ENCODE data around the gene OTOS.

Gene OTOS

DNA sequence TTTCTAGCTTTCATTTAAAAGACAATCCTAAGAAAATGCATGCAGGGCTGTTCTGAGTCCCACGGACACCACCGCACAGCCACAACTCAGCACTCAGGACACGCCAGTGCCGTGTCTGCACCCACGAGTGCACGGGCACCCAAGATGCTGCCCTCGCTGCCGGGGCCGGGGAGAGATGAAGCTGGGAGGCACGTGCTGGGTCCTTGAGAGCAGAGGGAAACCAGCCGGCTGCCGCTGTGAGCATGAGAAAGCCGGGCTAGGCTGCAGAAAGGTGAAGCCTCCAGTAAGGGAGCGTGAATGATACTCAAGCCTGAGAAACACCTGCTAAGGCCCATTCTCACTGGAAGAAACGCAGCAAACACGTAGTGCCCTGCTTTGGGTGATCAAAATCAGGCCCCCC lies 9.2 kb downstream of the OTOS start:
- DNase-seq (ENCODE audit: insufficient read length, low spot score) (no peak), FAIRE-seq (no peak)
- no peak for TF ChIP-seq POLR2A (IDR thresholded peaks at IDR 0.05; ENCODE audit: low read depth, low read length)

- TF ChIP-seq POLR2A (IDR thresholded peaks at IDR 0.05; ENCODE audit: low read depth, low read length) = no peak
- no peak for DNase-seq (ENCODE audit: insufficient read length, low spot score)
- FAIRE-seq = no peak
These were observed 9.9 kb downstream of the OTOS start for GRCh38 chr2:240130393-240131195.

DNA sequence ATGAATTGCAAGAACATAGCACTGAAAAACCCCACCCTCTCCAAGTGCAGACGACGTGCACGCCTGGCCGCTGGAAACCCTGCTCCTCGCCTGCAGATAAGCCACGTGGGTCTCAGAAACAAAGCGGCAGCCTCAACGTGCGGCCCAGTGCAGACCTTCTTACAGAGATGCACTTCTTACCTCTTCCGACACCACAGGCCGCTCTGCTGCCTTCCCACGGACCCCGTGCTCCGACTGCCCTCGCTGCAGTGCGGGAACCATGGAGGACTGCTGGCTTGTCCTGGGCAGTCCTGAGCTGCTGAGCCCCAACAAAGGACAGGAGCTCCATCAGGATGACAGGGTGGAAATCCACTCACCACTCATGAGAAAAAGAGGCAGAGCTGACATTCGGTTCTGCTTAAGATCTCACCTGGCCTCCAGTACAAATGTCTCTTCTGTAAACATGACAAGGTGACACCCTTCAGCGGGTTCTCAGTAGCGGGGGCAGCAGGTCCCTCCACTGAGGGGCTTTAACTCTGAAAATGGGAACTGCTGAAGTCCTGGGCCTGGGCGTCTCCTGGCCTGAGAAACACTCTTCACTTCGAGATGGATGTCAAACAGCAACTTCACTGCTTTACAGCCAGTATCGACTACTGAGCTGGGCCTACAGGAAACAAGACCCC lies 10.6 kb downstream of the OTOS start:
- no peak for TF ChIP-seq POLR2A (IDR thresholded peaks at IDR 0.05; ENCODE audit: low read depth, low read length)
- DNase-seq (ENCODE audit: insufficient read length, low spot score) = no peak
- FAIRE-seq = no peak

- FAIRE-seq (no peak), DNase-seq (ENCODE audit: insufficient read length, low spot score) (no peak)
- TF ChIP-seq POLR2A (IDR thresholded peaks at IDR 0.05; ENCODE audit: low read depth, low read length) = no peak
These were observed 11.1 kb downstream of the OTOS start for GRCh38 chr2:240129311-240129710.

GRCh38 chr2:240128608-240129145 lies 11.8 kb downstream of the OTOS start:
- no peak for FAIRE-seq

DNA sequence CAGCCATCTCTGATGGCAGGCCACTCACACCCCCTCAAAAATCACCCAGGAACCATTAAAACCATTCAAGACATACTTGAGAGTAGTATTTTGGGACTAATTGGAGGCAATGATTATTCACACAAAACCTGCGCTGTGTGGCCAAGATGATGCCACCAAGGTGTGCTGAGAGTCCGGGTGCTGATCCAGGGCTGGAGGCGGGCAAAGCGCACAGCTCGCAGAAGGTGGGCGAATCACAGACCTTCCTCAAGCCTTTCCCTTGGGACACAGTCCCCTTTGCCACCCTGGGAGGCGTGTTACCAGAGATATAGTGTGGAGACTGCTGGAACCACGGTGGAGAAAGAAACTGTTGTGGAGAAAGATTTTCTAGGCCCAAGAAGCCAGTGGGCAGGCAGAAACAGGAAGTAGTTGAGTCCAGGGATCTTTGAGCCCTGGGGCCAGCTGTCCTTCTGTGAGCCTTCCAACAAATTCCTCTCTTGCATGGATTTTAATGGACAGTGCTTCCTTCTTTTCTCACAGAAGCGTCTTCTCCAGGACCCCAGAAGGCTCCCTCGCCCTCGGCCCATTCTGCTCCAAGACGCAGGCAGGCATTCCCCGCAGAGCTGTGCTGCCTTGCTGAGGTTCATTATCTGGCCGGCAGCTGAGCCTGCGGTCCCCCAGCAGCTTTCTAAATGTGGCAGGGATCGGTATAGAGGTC lies 12.4 kb downstream of the OTOS start:
- no peak for FAIRE-seq
- DNase-seq (ENCODE audit: insufficient read length, low spot score) = no peak
- TF ChIP-seq POLR2A (IDR thresholded peaks at IDR 0.05; ENCODE audit: low read depth, low read length) = no peak

More at GRCh38 chr2:240128608-240129145, 11.8 kb downstream of the OTOS start:
- TF ChIP-seq POLR2A (IDR thresholded peaks at IDR 0.05; ENCODE audit: low read depth, low read length) = no peak
- DNase-seq (ENCODE audit: insufficient read length, low spot score) = no peak

- TF ChIP-seq POLR2A (IDR thresholded peaks at IDR 0.05; ENCODE audit: low read depth, low read length) = no peak
These were observed 13.2 kb downstream of the OTOS start for GRCh38 chr2:240127191-240127750.

GRCh38 chr2:240126731-240127130 lies 13.7 kb downstream of the OTOS start:
- no peak for TF ChIP-seq POLR2A (IDR thresholded peaks at IDR 0.05; ENCODE audit: low read depth, low read length)
- DNase-seq (ENCODE audit: insufficient read length, low spot score) = no peak
- no peak for FAIRE-seq

More at GRCh38 chr2:240127191-240127750, 13.2 kb downstream of the OTOS start:
- FAIRE-seq (no peak), DNase-seq (ENCODE audit: insufficient read length, low spot score) (no peak)

DNA sequence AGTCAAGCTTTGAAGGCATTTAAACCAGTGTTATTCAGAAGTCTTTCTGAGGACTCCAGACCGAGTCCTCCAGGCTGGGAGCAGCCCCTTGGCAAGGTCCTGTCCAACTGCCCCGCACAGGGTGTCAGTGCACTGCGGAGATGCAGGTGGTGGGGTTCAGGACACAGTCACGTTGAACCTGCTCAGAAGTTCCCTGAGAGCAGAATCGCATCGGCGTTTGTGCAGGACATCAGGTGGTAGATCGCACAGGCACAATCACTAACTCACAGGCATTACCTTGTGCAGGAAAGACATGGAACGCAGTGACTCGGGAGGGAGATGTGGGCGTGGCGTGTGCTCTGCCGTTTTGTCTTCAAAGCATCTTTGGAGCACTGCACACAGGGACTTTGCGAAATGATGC lies 14.7 kb downstream of the OTOS start:
- DNase-seq (ENCODE audit: insufficient read length, low spot score) (no peak), FAIRE-seq (no peak)
- no peak for TF ChIP-seq POLR2A (IDR thresholded peaks at IDR 0.05; ENCODE audit: low read depth, low read length)

- no peak for TF ChIP-seq POLR2A (IDR thresholded peaks at IDR 0.05; ENCODE audit: low read depth, low read length)
- no peak for FAIRE-seq
- DNase-seq (ENCODE audit: insufficient read length, low spot score) = no peak
These were observed 15.8 kb downstream of the OTOS start for GRCh38 chr2:240124651-240125030.

GRCh38 chr2:240123821-240124650 lies 16.4 kb downstream of the OTOS start:
- DNase-seq (ENCODE audit: insufficient read length, low spot score) = no peak
- TF ChIP-seq POLR2A (IDR thresholded peaks at IDR 0.05; ENCODE audit: low read depth, low read length) = no peak
- no peak for FAIRE-seq

DNA sequence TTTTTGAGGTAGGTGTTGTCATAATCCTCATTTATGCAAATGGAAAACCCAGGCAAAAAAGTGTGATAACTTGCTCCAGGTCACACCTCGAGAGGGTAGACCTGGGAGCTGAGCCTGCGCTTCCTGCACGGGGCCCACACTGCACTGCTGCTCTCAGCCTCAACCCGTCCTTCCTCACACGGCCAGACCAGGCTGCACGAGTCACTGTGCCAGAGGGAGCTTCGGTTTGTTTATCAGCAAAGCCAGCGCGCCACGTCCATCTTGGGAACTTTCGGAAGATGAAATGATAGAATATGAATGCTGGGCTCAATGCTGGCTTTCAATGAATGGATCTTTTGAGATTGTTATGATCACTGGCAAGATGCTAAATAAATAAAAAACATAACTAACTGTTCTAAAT lies 18.8 kb downstream of the OTOS start:
- DNase-seq (ENCODE audit: insufficient read length, low spot score) = no peak
- FAIRE-seq = no peak
- TF ChIP-seq POLR2A (IDR thresholded peaks at IDR 0.05; ENCODE audit: low read depth, low read length) = no peak

DNA sequence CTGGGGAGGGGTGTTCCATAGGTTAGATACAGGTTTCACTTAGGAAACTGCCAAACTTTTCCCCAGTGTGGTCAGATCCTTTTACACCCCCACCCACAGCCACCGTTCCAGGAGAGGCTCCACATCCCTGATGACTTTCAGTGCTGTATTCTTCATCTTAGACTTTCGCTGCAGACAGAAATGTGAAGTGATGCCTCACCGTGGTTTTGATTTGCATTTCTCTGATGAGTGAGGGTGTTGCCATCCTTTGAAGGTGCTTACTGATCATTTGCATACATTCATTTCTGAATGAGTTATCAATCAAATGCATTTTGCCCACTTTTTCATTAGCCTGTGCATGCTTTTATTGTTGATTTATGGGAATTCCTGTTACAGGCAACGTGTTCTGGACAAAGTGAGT lies 19.3 kb downstream of the OTOS start:
- no peak for TF ChIP-seq POLR2A (IDR thresholded peaks at IDR 0.05; ENCODE audit: low read depth, low read length)
- FAIRE-seq (no peak), DNase-seq (ENCODE audit: insufficient read length, low spot score) (no peak)
